Psoas muscle (tissue), 8 donors: ENCODE measurements around the gene GPR37L1. TPM values are rescaled to one million over a fixed set of nuclear protein-coding genes. Genes with fewer than 3 reads are reported as not detected.

Experiments
- ATAC-seq, 4 donors: fragments of 200-7000 bp; cut with Tn5 transposase; one replicate each; pipeline ENCODE4 v1.9.1; 2020; ENCODE audit warnings: moderate library complexity in 3 of 4, mild to moderate bottlenecking in 2 of 4
- DNase-seq, 2 donors: peaks; one replicate each; pipeline ENCODE4 v3.0.0-alpha.2; 2020
- H3K27ac ChIP-seq: fragments of 200-600 bp; one replicate; pipeline ENCODE4 v1.8.0; 2022
- H3K27me3 ChIP-seq, 3 donors: fragments of 200-600 bp in 1 of 3; one replicate each; pipeline versions ENCODE4 v1.6.1 to v1.8.0; 2013 to 2022; ENCODE audit warnings: low read length in 2 of 3, mild to moderate bottlenecking in 2 of 3, moderate library complexity in 1 of 3; ENCODE audit not compliant: insufficient read depth in 3 of 3
- H3K36me3 ChIP-seq, 2 donors: fragments of 200-600 bp in 1 of 2; one replicate each; pipeline versions ENCODE4 v1.6.1 to v1.8.0; 2013 to 2022; ENCODE audit warnings: low read depth in 1 of 2, mild to moderate bottlenecking in 1 of 2, moderate library complexity in 1 of 2; ENCODE audit not compliant: insufficient read depth in 1 of 2
- H3K4me1 ChIP-seq: fragments of 200-600 bp; one replicate; pipeline ENCODE4 v1.8.0; 2022
- H3K4me3 ChIP-seq: fragments of 200-600 bp; one replicate; pipeline ENCODE4 v1.8.0; 2022; ENCODE audit warnings: mild to moderate bottlenecking
- H3K9me3 ChIP-seq: fragments of 200-600 bp; one replicate; pipeline ENCODE4 v1.8.0; 2022
- WGBS, 3 donors: extraction: QIAGEN DNeasy Blood & Tissue Kit; methylation state at CpG; one replicate each; pipeline versions ENCODE4 v1.1.6 to v1.1.7; 2013; 5-methylcytosine and 5-hydroxymethylcytosine counted together
- intact Hi-C, 2 donors: fragments of 100-400 bp; cut with DNase I; formaldehyde crosslinking; loops; one replicate each; pipeline versions ENCODE4 v1.11.0 to v1.14.2; 2022
- polyA plus RNA-seq, 3 donors: library from polyadenylated mRNA; stranded (reverse); fragments of 200-250 nt; gene quantifications; one replicate each; pipeline ENCODE4 v1.2.3, GENCODE V29; 2013
- total RNA-seq, 4 donors: library from RNA; stranded (reverse); fragmentation: NEBNext Ultra II Directional in 2 of 4; extraction: Animal tissue kit (Norgen Biotek cat#: 25700) in 2 of 4; gene quantifications; one replicate each; pipeline versions ENCODE4 v1.2.1 to v1.2.4, GENCODE V29; 2021 to 2023
- TF ChIP-seq, protein P1 (sequence below): fragments of 200-600 bp; IDR thresholded peaks from one replicate; pipeline ENCODE4 v1.8.0; 2022; ENCODE audit warnings: antibody characterized with exemption
- donor health status: healthy with polysubstance abuse.
- donor health status: DM: no; HTN: no; CAD: no; lungs with moderate emphysema.
- donor health status: Bipolar disorder and iron deficiency.
- donor health status: healthy.
- donor health status: DM: yes; HTN: yes; CAD: no.
- donor health status: DM: no; HTN: no; CAD: no.
- donor health status: DM: no; HTN: no; CAD: no.
- donor health status: DM: yes; HTN: yes; CAD: no.

GPR37L1 gene
- total and polyA plus RNA-seq, 7 donors, result 0.01 TPM; not detected in 4

GRCh38 chr1:202112859-202113689 lies 9.6 kb upstream of the GPR37L1 start:
- H3K4me3 ChIP-seq, result no peak overlapping the region
- no peak for DNase-seq
- intact Hi-C loops, result no loop called here
- H3K4me1 ChIP-seq, result peaks cover 6% of the 10 kb centered on the region
- 5 to 22% (median 6%) methylated on average over 4 to 5 of the region's 5 CpGs for WGBS, 3 donors
- H3K9me3 ChIP-seq, result no peaks in the 10 kb centered on the region
- TF ChIP-seq, protein P1, sequence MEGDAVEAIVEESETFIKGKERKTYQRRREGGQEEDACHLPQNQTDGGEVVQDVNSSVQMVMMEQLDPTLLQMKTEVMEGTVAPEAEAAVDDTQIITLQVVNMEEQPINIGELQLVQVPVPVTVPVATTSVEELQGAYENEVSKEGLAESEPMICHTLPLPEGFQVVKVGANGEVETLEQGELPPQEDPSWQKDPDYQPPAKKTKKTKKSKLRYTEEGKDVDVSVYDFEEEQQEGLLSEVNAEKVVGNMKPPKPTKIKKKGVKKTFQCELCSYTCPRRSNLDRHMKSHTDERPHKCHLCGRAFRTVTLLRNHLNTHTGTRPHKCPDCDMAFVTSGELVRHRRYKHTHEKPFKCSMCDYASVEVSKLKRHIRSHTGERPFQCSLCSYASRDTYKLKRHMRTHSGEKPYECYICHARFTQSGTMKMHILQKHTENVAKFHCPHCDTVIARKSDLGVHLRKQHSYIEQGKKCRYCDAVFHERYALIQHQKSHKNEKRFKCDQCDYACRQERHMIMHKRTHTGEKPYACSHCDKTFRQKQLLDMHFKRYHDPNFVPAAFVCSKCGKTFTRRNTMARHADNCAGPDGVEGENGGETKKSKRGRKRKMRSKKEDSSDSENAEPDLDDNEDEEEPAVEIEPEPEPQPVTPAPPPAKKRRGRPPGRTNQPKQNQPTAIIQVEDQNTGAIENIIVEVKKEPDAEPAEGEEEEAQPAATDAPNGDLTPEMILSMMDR, result no peak
- no peak overlapping the region for H3K27ac ChIP-seq
- peak; percentile 62 to 85 (median 72) for ATAC-seq
- H3K27me3 ChIP-seq, result no peaks in the 10 kb centered on the region
- no peaks in the 10 kb centered on the region for H3K36me3 ChIP-seq

DNA sequence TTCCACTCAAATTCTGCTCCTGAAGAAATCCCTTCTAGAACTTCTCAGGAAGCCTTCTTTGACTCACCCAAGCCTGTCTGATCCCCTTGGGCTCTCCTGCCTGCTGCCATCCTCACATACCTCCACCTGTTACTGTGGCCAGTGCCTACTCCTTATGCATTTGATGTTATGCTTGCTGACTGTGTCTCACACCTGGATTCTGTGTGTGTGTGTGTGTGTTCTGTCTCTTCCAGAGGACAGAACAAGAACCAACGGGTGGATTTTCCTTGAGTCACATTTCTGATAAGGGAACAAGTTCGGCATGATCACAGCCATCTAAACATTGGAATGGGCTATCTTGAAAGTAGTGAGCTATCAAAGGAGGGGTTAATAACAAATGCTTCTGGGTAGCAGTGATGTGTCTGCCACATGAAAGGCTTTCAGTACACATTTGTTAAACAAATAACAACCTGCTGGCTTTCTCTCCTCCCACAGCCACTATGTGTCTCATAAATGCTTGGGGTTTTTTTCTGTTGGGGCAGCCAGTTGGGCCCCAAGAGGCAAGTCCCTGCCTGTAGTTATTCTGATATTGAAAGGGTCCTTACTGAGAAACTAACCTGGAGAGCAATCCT lies 8.9 kb upstream of the GPR37L1 start:
- no peaks in the 10 kb centered on the region for H3K36me3 ChIP-seq
- ATAC-seq, result no peak
- DNase-seq, result no peak
- intact Hi-C loops, result no loop called here
- H3K4me1 ChIP-seq, result peaks cover 6% of the 10 kb centered on the region
- H3K27ac ChIP-seq, result no peak overlapping the region
- H3K4me3 ChIP-seq, result no peak overlapping the region
- no peaks in the 10 kb centered on the region for H3K27me3 ChIP-seq
- no peaks in the 10 kb centered on the region for H3K9me3 ChIP-seq
- TF ChIP-seq, protein P1, result no peak
- WGBS, 3 donors, result 60 to 66% (median 62%) methylated on average over 2 of the region's 2 CpGs

DNA sequence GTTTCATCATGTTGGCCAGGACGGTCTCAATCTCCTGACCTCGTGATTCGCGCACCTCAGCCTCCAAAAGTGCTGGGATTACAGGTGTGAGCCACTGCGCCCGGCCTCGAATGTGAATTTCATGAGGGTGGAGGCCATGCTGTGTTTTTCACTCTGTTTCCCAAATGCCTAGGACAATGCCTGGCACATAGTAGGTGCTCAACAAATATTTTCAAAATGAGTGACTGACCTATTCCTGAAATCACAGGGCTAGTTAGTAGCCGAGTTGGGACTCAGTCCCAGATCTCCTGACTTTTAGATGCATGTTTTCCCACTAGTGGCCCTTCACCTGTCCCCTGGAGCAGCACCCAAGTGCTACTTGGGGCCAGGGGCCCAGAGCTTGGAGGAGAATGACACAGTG lies 6.4 kb upstream of the GPR37L1 start:
- peaks cover 6% of the 10 kb centered on the region for H3K4me1 ChIP-seq
- DNase-seq (no peak), ATAC-seq (no peak)
- H3K27ac ChIP-seq, result no peak overlapping the region
- no peaks in the 10 kb centered on the region for H3K27me3 ChIP-seq
- WGBS, 3 donors, result 95 to 96% (median 96%) methylated on average over 8 of the region's 8 CpGs
- intact Hi-C loops, result no loop called here
- no peaks in the 10 kb centered on the region for H3K9me3 ChIP-seq
- H3K36me3 ChIP-seq, result no peaks in the 10 kb centered on the region
- H3K4me3 ChIP-seq, result no peak overlapping the region
- TF ChIP-seq, protein P1, result no peak

DNA sequence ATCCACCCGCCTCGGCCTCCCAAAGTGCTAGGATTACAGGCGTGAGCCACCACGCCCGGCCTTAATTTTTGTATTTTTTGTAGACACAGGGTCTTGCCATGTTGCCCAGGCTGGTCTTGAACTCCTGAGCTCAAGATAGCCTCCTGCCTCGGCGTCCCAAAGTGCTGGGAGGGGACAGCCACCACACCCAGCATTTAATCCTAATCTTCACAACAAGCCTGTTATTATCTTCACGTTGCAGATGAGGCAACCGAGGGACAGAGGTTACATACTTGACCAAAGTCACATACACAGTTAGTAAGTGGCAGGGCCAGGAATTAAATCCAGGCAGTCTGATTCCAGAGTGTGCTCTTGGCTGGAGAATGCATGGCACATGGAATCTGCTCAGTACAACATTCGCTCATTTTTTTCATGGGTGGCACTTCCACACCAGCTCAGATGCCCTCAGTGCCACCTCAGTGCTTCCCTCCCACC lies 4.8 kb upstream of the GPR37L1 start:
- intact Hi-C loops, result no loop called here
- Histone ChIP-seq H3K36me3 (no peaks in the 10 kb centered on the region), H3K27me3 (no peaks in the 10 kb centered on the region), H3K4me3 (no peak overlapping the region), H3K27ac (no peak overlapping the region), H3K4me1 (peaks cover 5% of the 10 kb centered on the region), H3K9me3 (no peaks in the 10 kb centered on the region)
- TF ChIP-seq, protein P1, result no peak
- ATAC-seq, result no peak
- DNase-seq, result no peak
- WGBS, 3 donors, result 70 to 76% (median 72%) methylated on average over 10 of the region's 10 CpGs
